ENCODE data around the gene MEIS2.

The MEIS2 gene

GRCh38 chr15:37055481-37055880 lies 44.9 kb downstream of the MEIS2 start:
- H3K4me3 ChIP-seq (ENCODE audit: low read depth, low read length) = no peak overlapping the region
- DNase-seq (ENCODE audit: low read depth) = no peak
- TF ChIP-seq, protein P1, sequence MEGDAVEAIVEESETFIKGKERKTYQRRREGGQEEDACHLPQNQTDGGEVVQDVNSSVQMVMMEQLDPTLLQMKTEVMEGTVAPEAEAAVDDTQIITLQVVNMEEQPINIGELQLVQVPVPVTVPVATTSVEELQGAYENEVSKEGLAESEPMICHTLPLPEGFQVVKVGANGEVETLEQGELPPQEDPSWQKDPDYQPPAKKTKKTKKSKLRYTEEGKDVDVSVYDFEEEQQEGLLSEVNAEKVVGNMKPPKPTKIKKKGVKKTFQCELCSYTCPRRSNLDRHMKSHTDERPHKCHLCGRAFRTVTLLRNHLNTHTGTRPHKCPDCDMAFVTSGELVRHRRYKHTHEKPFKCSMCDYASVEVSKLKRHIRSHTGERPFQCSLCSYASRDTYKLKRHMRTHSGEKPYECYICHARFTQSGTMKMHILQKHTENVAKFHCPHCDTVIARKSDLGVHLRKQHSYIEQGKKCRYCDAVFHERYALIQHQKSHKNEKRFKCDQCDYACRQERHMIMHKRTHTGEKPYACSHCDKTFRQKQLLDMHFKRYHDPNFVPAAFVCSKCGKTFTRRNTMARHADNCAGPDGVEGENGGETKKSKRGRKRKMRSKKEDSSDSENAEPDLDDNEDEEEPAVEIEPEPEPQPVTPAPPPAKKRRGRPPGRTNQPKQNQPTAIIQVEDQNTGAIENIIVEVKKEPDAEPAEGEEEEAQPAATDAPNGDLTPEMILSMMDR (IDR thresholded peaks at IDR 0.05; ENCODE audit: low read depth, low read length, missing control alignments) = no peak

DNA sequence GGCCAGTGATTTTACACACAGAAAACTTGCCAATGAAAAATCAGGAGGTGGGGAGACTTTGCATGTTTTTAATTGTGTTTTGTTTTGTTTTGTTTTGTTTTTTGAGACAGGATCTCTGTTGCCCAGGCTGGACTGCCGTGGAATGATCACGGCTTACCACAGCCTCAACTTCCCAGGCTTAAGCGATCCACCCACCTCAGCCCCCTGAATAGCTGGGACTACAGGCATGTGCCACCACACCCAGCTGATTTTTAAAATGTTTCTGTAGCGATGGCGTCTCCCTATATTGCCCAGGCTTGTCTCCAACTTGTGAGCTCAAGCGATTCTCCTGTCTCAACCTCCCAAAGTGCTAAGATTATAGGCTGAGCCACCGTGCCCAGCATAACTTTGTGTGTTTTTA lies 46.0 kb downstream of the MEIS2 start:
- TF ChIP-seq, protein P1 (IDR thresholded peaks at IDR 0.05; ENCODE audit: low read depth, low read length, missing control alignments) = no peak
- no peak for DNase-seq (ENCODE audit: low read depth)

GRCh38 chr15:37053166-37053565 lies 47.2 kb downstream of the MEIS2 start:
- no peak for DNase-seq (ENCODE audit: low read depth)
- H3K4me3 ChIP-seq (ENCODE audit: low read depth, low read length) = no peak overlapping the region
- TF ChIP-seq, protein P1 (IDR thresholded peaks at IDR 0.05; ENCODE audit: low read depth, low read length, missing control alignments) = no peak

More for the DNA sequence above, 46.0 kb downstream of the MEIS2 start:
- H3K4me3 ChIP-seq (ENCODE audit: low read depth, low read length) = no peak overlapping the region

- DNase-seq (ENCODE audit: low read depth) = no peak
- TF ChIP-seq, protein P1 (IDR thresholded peaks at IDR 0.05; ENCODE audit: low read depth, low read length, missing control alignments) = no peak
- H3K4me3 ChIP-seq (ENCODE audit: low read depth, low read length) = no peak overlapping the region
Observed at GRCh38 chr15:37050345-37050744, 50.0 kb downstream of the MEIS2 start.

GRCh38 chr15:37046876-37047614 lies 53.3 kb downstream of the MEIS2 start:
- TF ChIP-seq, protein P1 (IDR thresholded peaks at IDR 0.05; ENCODE audit: low read depth, low read length, missing control alignments) = no peak
- DNase-seq (ENCODE audit: low read depth) = no peak
- no peak overlapping the region for H3K4me3 ChIP-seq (ENCODE audit: low read depth, low read length)

- H3K4me3 ChIP-seq (ENCODE audit: low read depth, low read length) = no peak overlapping the region
- TF ChIP-seq, protein P1 (IDR thresholded peaks at IDR 0.05; ENCODE audit: low read depth, low read length, missing control alignments) = no peak
- DNase-seq (ENCODE audit: low read depth) = no peak
Observed at GRCh38 chr15:37045859-37046740, 54.2 kb downstream of the MEIS2 start.
